C4-2B (cell line): ENCODE data around the gene WNT7A.

Source experiments
- ZFX ChIP-seq: fragments of 450-650 bp; IDR thresholded peaks from 2 replicates; pipeline ENCODE4 v1.6.1; 2017
- TF ChIP-seq, protein P1 (sequence below): fragments of 450-650 bp; conservative IDR thresholded peaks from 2 replicates; pipeline ENCODE4 v1.5.1; 2017; ENCODE audit warnings: mild to moderate bottlenecking

DNA sequence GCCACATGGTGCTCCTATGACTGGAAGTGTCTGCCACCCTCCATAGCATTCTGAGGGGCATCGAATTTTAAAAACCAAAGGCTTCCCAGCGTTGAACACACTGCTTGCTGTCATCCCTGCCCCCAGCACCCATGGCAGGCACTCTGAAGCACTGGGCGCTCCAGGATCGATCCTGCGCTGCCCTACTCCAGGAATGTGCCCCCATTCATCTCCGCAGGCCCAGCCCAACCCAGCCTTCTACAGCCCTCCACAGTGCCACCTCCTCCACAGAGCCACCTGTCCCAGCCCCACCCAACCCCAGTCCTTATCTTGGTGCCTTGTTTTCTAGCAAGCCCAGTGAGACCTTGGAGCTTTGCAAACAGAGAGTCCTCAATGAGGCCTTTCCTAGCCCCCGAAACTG, 52.2 kb downstream of the WNT7A start:
- TF ChIP-seq, protein P1, sequence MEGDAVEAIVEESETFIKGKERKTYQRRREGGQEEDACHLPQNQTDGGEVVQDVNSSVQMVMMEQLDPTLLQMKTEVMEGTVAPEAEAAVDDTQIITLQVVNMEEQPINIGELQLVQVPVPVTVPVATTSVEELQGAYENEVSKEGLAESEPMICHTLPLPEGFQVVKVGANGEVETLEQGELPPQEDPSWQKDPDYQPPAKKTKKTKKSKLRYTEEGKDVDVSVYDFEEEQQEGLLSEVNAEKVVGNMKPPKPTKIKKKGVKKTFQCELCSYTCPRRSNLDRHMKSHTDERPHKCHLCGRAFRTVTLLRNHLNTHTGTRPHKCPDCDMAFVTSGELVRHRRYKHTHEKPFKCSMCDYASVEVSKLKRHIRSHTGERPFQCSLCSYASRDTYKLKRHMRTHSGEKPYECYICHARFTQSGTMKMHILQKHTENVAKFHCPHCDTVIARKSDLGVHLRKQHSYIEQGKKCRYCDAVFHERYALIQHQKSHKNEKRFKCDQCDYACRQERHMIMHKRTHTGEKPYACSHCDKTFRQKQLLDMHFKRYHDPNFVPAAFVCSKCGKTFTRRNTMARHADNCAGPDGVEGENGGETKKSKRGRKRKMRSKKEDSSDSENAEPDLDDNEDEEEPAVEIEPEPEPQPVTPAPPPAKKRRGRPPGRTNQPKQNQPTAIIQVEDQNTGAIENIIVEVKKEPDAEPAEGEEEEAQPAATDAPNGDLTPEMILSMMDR: no peak
- TF ChIP-seq ZFX: no peak
